Rectal smooth muscle tissue (tissue), 1 donor: Measurements from ENCODE around the gene SOCS1.
"Not testable (repeated sequence)": the region's sequence is repeated elsewhere in the genome, so short reads cannot be mapped to it uniquely, and the experiment has no call there.

Experiments
- H3K27ac ChIP-seq: one replicate; pipeline ENCODE4 v1.7.0; 2013; ENCODE audit warnings: low read depth, low read length, inconsistent platforms
- H3K27me3 ChIP-seq: one replicate; pipeline ENCODE4 v1.7.0; 2013; ENCODE audit warnings: low read length; ENCODE audit not compliant: control insufficient read depth, insufficient read depth
- H3K36me3 ChIP-seq: one replicate; pipeline ENCODE4 v1.7.0; 2013; ENCODE audit warnings: low read length; ENCODE audit not compliant: control insufficient read depth, insufficient read depth
- H3K4me1 ChIP-seq: one replicate; pipeline ENCODE4 v1.7.0; 2013; ENCODE audit warnings: low read length; ENCODE audit not compliant: control insufficient read depth, insufficient read depth
- H3K4me3 ChIP-seq: one replicate; pipeline ENCODE4 v1.7.0; 2013; ENCODE audit warnings: low read length
- H3K9ac ChIP-seq: one replicate; pipeline ENCODE4 v1.7.0; 2013; ENCODE audit warnings: low read length

Gene SOCS1

GRCh38 chr16:11255737-11256660 lies at the start of gene SOCS1:
Gene SOCS1, minus strand, starts transcription at chr16:11256204. Its CDS starts 726 bp downstream, at chr16:11255478.
- Histone ChIP-seq H3K27me3 (no peaks in the 10 kb centered on the region), H3K4me3 (peak within 1 kb of the TSS; percentile 83), H3K9ac (peak within 1 kb of the TSS; percentile 95), H3K4me1 (no peaks in the 10 kb centered on the region), H3K36me3 (no peaks in the 10 kb centered on the region), H3K27ac (peak within 1 kb of the TSS; percentile 98)

GRCh38 chr16:11303405-11304138 lies 47.6 kb upstream of the SOCS1 start:
- H3K4me3 ChIP-seq: no peak overlapping the region
- no peaks in the 10 kb centered on the region for H3K4me1 ChIP-seq
- H3K27me3 ChIP-seq: no peaks in the 10 kb centered on the region
- no peaks in the 10 kb centered on the region for H3K36me3 ChIP-seq
- no peak overlapping the region for H3K9ac ChIP-seq
- no peak overlapping the region for H3K27ac ChIP-seq

GRCh38 chr16:11302977-11303376 lies 47.0 kb upstream of the SOCS1 start:
- Histone ChIP-seq H3K27me3 (no peaks in the 10 kb centered on the region), H3K4me3 (no peak overlapping the region), H3K36me3 (no peaks in the 10 kb centered on the region), H3K9ac (no peak overlapping the region), H3K27ac (no peak overlapping the region), H3K4me1 (no peaks in the 10 kb centered on the region)

- H3K4me3 ChIP-seq: no peak overlapping the region
- no peak overlapping the region for H3K9ac ChIP-seq
- no peaks in the 10 kb centered on the region for H3K27me3 ChIP-seq
- H3K4me1 ChIP-seq: peaks cover 8% of the 10 kb centered on the region
- H3K36me3 ChIP-seq: no peaks in the 10 kb centered on the region
- no peak overlapping the region for H3K27ac ChIP-seq
Observed at GRCh38 chr16:11301645-11302501, 45.9 kb upstream of the SOCS1 start.

GRCh38 chr16:11300560-11300892 lies 44.5 kb upstream of the SOCS1 start:
- Histone ChIP-seq H3K27me3 (no peaks in the 10 kb centered on the region), H3K4me1 (peaks cover 11% of the 10 kb centered on the region), H3K4me3 (no peak overlapping the region), H3K9ac (no peak overlapping the region), H3K27ac (no peak overlapping the region), H3K36me3 (no peaks in the 10 kb centered on the region)

GRCh38 chr16:11299865-11300559 lies 44.0 kb upstream of the SOCS1 start:
- Histone ChIP-seq H3K9ac (no peak overlapping the region), H3K36me3 (no peaks in the 10 kb centered on the region), H3K27ac (no peak overlapping the region), H3K27me3 (no peaks in the 10 kb centered on the region), H3K4me1 (peaks cover 11% of the 10 kb centered on the region), H3K4me3 (no peak overlapping the region)

GRCh38 chr16:11298950-11299547 lies 43.0 kb upstream of the SOCS1 start:
- peaks cover 11% of the 10 kb centered on the region for H3K4me1 ChIP-seq
- H3K36me3 ChIP-seq, H3K27ac ChIP-seq, H3K27me3 ChIP-seq, H3K9ac ChIP-seq, H3K4me3 ChIP-seq: not testable (repeated sequence)

- Histone ChIP-seq H3K27ac (peak overlapping the region; percentile 68), H3K36me3 (no peaks in the 10 kb centered on the region), H3K27me3 (no peaks in the 10 kb centered on the region), H3K4me3 (no peak overlapping the region), H3K9ac (no peak overlapping the region), H3K4me1 (peaks cover 11% of the 10 kb centered on the region)
Observed at GRCh38 chr16:11298143-11298900, 42.3 kb upstream of the SOCS1 start.

- Histone ChIP-seq H3K4me3 (peak overlapping the region; percentile 61), H3K9ac (no peak overlapping the region), H3K27me3 (no peaks in the 10 kb centered on the region), H3K4me1 (peaks cover 11% of the 10 kb centered on the region), H3K27ac (peak overlapping the region; percentile 68), H3K36me3 (no peaks in the 10 kb centered on the region)
Observed at GRCh38 chr16:11297492-11298142, 41.6 kb upstream of the SOCS1 start.

GRCh38 chr16:11296706-11297491 lies 40.9 kb upstream of the SOCS1 start:
- Histone ChIP-seq H3K27me3 (no peaks in the 10 kb centered on the region), H3K4me3 (peak overlapping the region; percentile 61), H3K4me1 (peaks cover 11% of the 10 kb centered on the region), H3K36me3 (no peaks in the 10 kb centered on the region), H3K9ac (no peak overlapping the region), H3K27ac (no peak overlapping the region)
